NCI-H460 (cell line): ENCODE data around the gene C5AR1. TPM values are rescaled to one million over a fixed set of nuclear protein-coding genes. Genes with fewer than 3 reads are reported as not detected.
"Not testable (repeated sequence)": the region's sequence is repeated elsewhere in the genome, so short reads cannot be mapped to it uniquely, and the experiment has no call there.

ENCODE experiments used
- DNase-seq: peaks from one replicate; pipeline ENCODE4 v3.0.0-alpha.2; 2016; ENCODE audit warnings: low read depth; ENCODE audit errors: extremely low read depth
- total RNA-seq: library from RNA; depleted of rRNA; stranded (reverse); fragments of >200 nt; shearing (Covaris generic); gene quantifications from 2 replicates; pipeline ENCODE4 v1.2.3, GENCODE V29; 2014

Gene C5AR1
- total RNA-seq, 1 experiment from 2014 or later, result 7.1 TPM

DNA sequence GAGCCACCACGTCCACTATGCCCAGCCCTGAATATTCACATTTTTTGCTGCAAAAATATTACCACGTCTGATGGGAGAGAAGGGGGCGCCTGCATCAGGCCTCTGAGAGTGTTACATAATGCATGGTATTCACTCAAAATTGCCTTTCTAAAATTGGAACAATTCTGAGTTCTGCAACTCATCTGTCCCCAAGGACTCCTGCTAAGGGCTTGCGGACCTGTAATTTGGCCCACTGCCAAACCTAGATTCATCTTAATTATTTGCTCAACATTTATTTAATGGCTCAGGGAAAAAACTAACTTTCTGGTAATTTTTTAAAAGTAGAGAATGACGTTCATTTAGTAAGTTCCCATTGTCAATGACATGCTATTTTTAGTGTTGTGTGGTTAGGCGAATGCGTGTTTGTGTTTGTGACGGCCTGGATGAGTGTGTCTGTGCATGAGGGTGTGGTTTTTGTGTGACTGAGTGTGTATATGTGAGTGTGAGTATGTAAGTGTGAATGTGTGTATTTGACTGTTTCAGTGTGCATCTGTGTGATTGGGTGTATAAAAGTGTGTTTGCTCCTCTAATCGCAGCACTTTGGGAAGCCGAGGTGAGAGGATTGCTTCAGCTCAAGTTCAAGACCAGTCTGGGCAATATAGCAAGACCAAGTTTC is 26.1 kb upstream of the C5AR1 start:
- DNase-seq, result no peak

DNA sequence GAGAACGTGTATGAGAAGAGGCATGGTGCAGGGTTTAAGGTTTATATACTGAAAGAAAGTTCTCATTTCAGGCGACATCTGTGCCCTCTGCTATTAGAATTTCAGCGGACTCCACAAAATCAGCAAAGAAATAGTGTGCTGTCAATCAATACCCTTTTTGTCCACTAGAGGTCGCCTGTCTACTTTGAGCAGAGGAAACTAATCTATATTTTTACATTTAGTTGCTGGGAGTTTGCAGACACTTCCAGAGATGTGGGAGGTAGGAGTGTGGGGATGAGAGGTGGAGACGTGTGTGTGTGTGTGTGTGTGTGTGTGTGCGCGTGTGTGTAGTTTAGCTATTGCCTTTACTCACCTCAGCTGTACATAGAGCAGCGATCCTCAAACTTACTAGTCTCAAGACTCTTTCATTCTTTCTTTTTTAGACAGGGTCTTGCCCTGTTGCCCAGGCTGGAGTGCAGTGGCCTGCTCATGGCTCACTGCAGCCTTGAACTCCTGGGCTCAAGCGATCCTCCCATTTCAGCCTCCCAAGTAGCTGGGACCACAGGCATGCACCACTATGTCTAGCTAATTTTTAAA is 25.2 kb upstream of the C5AR1 start:
- DNase-seq, result peak; percentile 36

DNA sequence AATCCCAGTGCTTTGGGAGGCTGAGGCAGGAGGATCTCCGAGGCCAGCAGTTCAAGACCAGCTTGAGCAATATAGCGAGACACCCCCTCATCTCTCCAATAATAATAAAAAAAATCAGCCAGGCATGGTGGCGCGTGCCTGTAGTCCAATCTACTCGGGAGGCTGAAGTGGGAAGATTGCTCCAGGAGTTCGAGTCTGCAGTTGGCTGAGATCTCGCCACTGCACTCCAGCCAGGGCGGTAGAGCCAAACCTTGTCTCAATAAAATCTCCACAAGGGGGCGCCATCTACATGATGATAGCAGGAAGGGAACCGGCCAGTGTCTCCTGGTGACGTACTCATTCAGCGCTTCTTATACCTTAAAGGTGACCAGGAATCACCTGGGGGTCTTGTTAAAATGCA is 13.6 kb upstream of the C5AR1 start:
- peak; percentile 80 for DNase-seq

GRCh38 chr19:47300867-47301266 is 8.8 kb upstream of the C5AR1 start:
- DNase-seq, result not testable (repeated sequence)

- DNase-seq, result no peak
These were observed 7.4 kb upstream of the C5AR1 start for GRCh38 chr19:47302249-47302648.

DNA sequence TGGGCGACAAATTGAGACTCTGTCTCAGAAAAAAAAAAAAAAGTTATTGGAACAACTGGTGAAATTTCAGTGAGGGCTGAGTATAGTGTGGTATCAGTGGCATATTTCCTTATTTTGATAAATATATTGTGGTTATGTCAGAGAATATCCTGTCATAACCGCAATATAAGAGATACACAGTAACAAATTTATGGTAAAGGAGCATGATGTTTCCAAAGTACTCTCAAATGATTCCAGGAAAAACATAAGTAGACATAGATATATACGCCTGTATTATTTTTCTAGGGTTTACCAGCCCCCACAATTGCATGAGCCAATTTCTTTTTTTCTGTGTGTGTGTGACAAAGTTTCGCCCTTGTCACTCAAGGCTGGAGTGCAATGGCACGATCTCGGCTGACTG is 5.7 kb upstream of the C5AR1 start:
- DNase-seq, result no peak

- peak; percentile 57 for DNase-seq
These were observed 4.3 kb upstream of the C5AR1 start for GRCh38 chr19:47305309-47305751.

DNA sequence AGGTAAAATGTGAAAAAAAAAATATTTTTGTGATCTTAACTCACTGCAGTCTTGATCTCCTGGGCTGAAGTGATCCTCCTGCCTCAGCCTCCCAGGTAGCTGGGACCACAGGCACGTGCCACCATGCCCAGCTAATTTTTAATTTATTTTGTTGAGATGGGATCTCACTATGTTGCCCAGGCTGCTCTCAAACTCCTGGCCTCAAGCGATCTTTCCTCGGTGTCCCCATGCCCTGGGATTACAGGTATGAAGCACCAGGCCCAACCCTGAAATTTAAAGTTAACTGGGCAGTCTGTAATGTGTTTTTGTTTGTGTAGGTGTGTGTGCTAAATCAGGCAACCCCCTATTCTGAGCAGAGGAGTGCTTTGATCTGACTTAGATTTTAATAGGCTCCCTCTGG is 3.4 kb upstream of the C5AR1 start:
- no peak for DNase-seq

- no peak for DNase-seq
These were observed 623 bp upstream of the C5AR1 start for GRCh38 chr19:47309038-47309437.

DNA sequence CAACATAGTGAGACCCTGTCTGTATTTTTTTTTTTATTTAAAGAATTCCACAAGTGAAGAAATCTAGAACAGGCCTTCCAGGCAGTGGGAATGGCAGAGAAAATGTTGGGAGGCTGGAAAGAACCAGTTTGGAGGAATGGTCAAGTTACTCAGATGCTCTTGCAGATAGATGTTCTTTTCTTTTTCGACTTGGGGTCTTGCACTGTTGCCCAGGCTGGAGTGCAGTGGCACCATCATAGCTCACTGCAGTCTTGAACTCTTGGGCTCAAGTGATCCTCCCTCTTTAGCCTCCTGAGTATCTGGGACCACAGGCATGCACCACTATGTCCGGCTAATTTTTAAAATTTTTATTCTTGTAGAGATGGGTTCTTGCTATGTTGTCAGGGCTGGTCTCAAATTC is 662 bp downstream of the C5AR1 start:
- DNase-seq, result no peak

GRCh38 chr19:47310819-47311218 is 1.2 kb downstream of the C5AR1 start:
- peak; percentile 51 for DNase-seq

DNA sequence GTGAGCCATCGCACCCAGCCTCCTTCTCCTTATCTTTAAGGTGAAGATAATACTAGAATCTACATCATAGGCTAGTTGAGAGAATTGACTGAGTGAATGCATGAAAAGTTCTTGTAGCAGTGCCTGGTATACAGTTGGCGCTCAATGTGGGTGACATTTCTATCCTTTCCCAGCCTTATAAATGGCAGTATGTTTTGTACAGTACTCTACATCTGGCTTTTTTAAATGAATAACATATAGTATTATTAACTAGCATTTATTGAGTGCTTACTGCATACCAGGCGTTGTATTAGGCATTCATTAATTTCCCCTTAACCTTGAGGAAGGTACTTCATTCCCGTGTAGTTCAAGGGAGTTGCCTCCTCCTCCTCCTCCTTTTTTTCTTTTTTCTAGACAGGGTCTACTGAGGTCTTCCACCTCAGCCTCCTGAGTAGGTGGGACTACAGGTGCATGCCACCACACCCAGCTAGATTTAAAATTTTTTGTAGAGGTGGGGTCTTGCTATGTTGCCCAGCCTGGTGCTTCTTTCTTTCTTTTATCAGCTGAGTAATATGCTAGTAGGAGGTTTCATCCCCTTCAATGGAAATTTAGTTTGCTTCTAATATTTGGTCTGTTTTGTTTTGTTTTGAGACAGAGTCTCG is 2.8 kb downstream of the C5AR1 start:
- no peak for DNase-seq

DNA sequence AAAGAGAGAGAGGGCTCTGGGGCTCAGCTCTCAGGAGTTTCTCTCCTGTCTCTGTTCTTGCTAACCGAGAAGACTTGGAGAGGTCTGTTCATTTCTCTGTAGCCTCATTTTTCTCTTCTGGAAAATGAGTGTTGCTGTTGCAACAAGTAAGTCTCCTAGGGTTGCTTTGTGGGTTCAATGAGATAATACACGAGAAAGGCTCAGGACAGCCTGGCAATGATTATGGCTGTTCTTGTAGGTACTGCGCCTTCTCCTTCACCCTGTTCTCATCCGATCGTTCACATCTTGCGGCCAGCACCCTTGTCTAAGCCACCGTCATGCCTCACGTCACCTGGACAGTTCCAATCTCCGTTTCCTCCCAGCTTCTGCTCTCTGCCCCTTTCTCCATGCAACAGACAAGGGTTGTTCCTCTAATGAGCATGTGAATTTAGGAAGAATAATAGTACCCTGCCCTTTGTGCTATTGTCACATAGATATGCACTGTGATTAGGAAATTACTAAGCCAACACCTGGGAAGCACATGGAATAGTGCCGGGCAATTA is 4.2 kb downstream of the C5AR1 start:
- no peak for DNase-seq

GRCh38 chr19:47315125-47315821 is 5.6 kb downstream of the C5AR1 start:
- peak; percentile 87 for DNase-seq

- no peak for DNase-seq
These were observed 6.9 kb downstream of the C5AR1 start for GRCh38 chr19:47316513-47316912.

DNA sequence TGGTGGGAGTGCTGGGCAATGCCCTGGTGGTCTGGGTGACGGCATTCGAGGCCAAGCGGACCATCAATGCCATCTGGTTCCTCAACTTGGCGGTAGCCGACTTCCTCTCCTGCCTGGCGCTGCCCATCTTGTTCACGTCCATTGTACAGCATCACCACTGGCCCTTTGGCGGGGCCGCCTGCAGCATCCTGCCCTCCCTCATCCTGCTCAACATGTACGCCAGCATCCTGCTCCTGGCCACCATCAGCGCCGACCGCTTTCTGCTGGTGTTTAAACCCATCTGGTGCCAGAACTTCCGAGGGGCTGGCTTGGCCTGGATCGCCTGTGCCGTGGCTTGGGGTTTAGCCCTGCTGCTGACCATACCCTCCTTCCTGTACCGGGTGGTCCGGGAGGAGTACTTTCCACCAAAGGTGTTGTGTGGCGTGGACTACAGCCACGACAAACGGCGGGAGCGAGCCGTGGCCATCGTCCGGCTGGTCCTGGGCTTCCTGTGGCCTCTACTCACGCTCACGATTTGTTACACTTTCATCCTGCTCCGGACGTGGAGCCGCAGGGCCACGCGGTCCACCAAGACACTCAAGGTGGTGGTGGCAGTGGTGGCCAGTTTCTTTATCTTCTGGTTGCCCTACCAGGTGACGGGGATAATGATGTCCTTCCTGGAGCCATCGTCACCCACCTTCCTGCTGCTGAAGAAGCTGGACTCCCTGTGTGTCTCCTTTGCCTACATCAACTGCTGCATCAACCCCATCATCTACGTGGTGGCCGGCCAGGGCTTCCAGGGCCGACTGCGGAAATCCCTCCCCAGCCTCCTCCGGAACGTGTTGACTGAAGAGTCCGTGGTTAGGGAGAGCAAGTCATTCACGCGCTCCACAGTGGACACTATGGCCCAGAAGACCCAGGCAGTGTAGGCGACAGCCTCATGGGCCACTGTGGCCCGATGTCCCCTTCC is 10.5 kb downstream of the C5AR1 start:
- DNase-seq, result no peak

DNA sequence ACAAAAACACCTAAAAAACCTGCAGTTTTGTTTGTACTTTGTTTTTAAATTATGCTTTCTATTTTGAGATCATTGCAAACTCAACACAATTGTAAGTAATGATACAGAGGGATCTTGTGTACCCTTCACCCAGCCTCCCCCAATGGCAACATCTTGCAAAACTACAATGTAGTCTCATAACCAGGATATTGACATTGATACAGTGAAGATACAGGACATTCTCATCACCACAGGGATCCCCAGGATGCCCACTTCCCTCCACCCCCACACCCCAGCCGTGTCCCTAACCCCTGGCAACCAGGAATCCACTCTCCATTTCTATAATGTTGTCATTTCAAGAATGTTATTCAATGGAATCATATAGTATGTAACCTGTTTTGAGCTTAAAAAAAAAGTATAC is 12.0 kb downstream of the C5AR1 start:
- DNase-seq, result no peak

GRCh38 chr19:47322058-47322457 is 12.4 kb downstream of the C5AR1 start:
- DNase-seq, result no peak

DNA sequence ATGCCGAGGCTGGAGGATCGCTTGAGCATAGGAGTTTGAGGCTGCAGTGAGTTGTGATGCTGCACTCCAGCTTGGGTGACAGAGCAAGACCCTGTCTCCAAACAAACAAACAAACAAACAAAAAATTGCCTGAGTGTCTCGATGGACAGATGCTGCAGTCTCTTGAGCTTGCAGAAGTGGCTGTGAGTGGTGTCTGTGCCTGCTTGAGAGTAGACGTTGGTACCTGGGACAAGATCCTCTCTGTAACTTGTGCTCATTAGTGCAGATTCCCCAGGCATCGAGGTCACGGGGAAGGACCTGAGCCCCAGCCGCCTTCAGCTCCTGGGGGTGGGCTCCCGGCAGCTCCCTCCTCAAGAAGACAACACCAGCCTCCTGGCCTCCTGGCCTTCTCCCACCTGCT is 13.7 kb downstream of the C5AR1 start:
- DNase-seq, result no peak

GRCh38 chr19:47323872-47324271 is 14.2 kb downstream of the C5AR1 start:
- DNase-seq, result no peak
